Left hindlimb (tissue), 1 donor: ENCODE data around the gene RAB25.
"Not testable (repeated sequence)": the region's sequence is repeated elsewhere in the genome, so short reads cannot be mapped to it uniquely, and the experiment has no call there.

Experiments used
- DNase-seq: peaks from one replicate; pipeline ENCODE4 v3.0.0-alpha.2; 2018

The RAB25 gene

DNA sequence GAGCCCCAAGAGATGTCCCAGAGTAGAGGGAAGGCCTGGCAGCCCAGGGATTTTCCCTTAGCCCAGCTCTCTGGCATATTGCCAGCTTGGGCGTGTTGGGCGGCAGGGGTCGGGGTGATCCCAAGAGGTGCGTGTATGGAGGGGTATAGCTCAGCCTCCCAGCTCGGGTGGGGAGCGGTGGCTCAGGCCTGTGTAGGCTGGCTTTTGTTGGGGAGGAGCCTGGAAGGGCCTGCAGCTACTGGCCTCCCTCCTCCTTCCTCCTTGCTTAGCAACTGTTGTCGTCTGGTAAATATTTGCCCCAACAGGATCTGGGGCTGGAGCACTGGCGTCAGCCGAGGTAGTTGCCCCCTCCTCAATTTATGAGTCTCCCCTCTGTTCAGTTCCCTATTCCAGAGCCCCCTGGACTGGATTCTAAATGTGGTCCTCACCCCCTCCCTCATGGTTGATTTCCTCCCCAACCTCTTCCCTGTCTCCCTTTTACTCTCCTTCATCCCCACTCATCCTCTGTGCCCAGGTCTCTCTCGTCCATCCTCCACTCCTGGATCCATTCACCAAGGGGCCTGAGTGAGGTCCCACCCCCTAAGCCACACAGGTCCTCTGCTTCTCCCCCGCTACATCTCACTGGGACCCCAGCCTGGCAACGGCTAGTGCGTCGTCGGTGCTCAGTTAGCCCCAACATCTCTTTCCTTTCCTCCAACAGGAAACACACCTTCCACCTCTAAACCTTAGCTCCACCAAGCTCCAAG lies 43.3 kb downstream of the RAB25 start:
- peak; percentile 94 for DNase-seq

DNA sequence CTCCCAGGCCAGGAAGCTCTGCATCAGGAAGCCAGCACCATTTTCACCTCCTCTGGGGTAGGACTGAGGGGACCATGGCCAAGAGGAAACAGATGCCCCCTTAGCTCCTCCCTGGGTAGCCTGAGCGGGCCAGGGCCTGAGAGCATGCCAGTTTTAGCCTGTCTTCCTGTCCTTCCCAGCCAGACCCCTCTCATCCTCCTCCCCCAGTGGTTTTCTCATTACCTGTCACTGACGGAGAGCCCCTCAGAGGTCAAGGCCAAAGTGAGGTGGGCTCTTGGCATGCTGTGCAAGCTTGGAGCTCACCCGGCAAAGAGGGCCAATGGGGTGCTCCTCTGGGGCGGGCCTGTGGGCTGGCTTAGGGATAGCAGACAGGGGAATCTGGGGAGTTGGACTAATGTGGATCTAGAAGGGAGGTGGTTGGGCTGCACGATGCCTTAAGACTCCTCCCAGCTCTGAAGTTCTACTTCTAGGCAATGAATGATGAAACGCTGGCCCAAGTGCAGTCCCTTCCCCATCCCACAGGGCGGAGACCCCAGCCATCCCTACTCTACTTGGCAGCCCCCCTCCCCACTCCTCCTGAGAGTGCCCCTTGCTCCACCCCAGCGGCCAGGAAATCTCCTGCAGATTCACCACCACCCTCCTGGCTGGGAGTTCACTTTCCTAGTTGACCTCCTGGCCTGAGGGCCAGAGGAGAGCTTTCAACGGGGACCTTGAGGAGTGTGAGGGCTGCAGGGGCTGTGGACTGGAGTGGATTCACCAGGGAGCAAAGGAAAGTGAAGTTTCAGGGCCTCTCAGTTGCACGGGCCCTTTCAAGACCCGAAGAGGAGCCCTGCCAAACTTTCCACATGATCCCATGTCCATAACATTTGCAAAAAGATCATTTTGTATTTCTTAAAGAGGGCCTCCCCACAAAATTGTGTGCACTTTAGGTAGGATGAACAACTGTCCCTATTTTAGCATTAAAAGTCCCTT lies 44.2 kb downstream of the RAB25 start:
- peak; percentile 80 for DNase-seq

DNA sequence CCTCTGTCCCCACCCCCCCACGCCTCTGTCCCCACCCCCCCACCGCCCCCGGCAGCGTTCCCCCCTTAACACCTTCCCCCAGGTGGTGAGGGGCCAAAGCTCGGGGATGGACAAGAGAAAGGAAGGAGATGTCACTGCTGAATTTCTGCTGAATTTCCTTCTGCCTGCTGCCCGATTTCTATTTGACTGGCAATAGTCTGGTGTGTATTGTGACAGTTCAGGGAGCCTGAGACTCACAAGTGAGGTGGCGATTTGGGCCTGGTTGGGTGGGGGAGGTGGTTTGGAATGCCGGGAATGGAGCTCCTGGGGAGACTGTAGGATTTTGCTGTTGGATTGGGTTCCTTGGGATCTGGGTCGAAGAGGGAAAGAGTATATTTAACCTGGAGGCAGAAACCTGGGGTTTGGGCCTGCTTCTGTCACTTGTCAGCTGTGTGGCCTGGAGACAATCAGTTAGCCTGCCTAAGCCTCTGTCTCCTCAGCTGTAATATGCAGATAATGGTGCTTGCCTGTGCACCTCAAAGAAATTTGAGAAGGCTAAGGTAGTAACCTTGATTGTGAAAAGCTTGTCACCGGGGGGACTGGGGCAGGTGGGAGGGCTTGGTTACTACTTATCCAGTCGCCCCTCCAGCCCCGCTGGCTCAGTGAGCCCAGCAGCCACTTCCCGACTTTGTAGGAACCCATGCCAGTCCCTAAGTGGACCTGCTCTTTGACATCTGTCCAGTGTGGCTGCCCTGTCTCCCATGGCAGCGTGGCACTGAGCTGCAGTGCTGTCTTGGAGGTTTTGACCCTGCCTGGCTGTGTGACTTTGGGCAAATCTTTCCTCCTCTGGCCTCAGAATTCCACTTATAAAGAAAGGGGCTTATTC lies 45.9 kb downstream of the RAB25 start:
- no peak for DNase-seq

DNA sequence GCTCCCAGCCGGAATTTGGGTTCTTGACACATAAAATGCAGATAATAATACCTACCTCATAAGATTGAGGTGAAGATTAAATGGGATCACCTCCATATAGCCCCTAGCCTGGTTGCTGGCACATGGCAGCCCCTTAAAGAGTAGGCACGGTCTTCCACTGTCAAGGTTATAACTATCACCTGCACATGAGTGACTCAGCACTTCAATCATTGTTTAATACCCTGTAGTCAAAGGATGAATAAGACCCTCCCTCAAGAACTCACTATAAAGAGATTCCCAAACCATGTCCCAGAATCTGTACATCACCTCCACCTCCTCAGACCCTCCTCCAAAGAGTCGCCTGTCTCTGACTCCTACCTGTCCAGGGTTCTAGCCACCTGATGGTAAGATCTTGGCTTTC lies 47.1 kb downstream of the RAB25 start:
- no peak for DNase-seq

DNA sequence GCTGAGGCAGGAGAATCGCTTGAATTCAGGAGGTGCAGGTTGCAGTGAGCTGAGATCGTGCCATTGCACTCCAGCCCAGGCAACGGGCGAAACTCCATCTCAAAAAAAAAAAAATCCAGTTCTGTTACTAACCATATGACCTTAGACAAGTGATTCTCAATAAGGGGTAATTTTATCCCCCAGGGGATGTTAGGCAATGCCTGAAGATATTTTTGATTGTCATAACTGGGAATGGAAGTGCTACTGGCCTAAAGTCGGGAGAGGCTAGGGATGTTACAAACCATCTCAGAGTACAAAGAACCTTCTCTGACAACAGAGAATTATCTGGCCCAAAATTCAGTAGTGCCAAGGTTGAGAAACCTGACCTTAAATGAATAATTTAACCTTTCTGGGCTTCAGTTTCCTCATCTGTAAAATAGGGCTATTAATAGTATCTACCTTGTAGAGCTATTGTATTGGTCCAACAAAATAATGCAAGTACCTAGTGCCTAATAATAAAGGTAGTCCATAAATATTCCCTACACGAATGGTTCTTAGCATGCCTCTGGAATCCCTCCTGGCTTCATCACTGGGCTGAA lies 47.8 kb downstream of the RAB25 start:
- DNase-seq, result no peak

DNA sequence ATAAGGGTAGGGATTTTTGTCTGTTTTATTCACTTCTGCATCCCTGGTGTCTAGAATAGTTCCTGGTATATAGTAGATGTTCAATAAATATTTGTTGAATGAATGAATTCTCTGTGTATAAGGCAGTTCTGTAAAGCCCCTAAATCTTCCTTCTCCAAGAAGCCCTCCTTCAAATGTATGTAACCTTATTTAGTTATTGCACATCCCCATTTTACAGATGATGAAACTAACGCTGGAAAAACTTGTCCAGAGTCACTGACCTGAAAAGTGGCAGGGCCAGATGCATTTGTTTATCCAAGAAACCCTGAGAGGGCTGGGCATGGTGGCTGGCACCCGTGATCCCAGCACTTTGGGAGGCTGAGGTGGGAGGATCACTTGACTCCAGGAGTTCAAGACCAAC lies 49.3 kb downstream of the RAB25 start:
- DNase-seq, result no peak

DNA sequence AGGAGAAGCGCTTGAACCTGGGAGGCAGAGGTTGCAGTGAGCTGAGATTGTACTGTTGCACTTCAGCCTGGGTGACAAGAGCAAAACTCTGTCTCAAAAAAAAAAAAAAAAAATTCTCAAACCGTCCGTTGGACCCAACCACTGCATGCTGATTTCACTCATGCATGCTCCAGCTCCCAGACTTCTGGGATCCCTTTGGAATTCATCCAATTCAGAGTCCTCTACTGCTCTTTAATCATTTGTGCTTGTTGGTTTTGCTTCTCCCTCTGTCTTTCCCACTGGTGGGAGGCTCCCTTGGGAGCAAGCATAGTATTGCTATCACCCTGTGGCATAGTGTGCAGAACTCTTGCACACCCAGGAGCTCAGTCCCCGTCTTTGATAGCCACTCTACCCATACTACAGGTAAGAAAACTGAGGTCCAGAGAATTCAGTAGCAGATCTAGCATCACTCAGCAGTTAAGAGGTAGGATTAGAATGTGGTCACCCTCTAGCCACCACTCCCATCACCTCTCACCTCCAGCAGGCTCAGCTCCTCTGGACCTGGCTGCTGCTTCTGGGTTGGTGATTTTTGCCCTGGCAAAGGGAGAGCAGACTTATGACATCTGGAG lies 50.5 kb downstream of the RAB25 start:
- DNase-seq, result no peak

DNA sequence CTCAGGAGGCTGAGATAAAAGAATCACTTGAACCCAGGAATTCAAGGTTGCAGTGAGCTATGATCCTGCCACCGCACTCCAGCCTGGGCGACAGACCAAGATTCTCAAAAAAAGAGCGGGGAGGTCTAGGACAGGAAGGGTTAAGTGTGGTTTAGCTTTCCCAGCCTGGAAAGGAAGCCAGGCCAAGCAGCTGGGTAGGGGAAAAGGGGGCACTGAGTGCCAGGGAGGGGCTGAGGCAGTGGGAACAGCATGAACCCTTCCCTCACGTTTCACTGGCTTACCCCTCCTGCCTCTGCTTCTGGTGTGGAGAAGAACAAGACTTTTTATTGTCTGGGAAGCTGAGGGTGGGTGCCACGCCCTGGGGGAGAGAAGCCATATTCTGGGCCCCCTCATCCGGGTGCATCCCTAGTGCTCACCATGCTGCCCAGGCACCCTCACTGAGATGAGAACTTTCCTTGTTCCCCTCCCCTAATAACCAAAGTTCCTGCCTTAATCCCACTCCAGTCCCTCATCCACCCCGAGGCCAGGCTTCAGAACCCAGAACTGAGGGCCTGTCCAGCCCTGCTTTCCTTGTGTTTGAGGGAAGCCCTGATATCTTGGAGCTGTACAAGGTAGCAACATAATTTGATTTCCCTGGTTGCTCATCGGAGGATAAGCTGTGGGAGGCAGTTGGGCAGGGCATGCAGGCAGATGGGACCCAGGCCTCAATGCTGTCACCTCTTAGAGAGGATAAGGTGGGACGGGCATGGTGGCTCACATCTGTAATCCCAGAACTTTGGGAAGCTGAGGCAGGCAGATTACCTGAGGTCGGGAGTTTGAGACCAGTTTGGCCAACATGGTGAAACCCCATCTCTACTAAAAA lies 51.5 kb downstream of the RAB25 start:
- DNase-seq, result peak; percentile 73

DNA sequence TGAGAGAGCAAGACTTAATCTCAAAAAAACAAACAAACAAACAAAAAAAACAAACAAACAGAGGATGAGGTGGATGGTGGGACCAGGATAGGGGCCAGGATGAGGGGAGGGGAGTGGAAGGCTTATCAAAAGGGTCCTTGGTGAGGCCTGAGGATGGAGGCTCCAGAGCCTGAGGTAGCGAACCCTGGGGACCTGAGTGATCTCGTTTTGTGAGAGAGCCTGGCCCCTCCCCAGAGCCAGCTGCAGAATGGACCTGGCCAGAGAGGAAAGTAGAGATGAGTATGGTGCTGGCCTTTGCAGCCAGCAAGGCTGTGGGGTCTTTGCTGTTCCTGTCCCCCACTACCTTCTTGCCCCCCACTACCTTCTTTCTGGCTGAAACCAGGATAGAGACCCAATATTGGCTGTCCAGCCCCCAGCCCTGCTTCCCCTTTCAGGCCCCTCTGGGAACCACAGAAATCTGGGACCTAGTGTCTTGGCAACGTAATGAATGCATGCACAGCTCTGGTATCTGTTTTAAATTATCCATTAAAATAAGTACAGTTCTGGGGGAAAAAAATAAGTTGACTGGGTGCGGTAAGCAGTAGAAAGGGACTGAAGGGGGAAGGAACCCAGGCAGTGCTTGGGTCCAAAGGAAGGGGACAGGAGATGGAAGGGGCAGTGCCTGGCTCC lies 52.5 kb downstream of the RAB25 start:
- peak; percentile 62 for DNase-seq

DNA sequence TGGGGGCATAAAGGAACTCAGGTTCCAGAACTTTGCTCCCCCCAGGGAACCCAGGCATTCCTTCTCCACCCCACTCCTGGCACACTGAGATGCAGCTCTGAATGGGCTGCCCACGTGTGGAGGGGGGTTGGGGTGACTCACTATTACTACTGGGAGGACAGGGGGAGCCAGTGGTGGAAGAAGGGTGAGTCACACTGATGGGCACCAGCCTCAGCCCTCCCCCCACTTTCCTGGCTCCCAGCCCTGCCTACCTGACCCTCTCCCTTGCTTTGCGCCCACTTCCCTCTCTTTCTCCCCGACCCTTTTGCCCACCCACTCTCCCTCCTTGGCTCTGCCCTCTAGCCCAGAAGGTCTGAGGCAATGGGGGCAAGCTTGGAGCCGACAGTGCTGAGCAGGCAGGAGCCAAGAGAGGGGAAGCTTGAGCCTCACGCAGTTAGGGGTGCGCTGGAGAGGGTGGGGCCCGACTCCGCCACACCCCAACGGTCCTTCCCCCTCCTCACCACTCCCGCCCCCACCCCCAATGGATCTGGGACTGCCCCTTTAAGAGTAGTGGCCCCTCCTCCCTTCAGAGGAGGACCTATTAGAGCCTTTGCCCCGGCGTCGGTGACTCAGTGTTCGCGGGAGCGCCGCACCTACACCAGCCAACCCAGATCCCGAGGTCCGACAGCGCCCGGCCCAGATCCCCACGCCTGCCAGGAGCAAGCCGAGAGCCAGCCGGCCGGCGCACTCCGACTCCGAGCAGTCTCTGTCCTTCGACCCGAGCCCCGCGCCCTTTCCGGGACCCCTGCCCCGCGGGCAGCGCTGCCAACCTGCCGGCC lies 53.4 kb downstream of the RAB25 start, which contains the start of gene LMNA:
TSS of gene LMNA (plus strand) at position 611 of the 818 bp plus-strand sequence. CDS start 208 bp downstream, outside the sequence.
- peak; percentile 95 for DNase-seq

DNA sequence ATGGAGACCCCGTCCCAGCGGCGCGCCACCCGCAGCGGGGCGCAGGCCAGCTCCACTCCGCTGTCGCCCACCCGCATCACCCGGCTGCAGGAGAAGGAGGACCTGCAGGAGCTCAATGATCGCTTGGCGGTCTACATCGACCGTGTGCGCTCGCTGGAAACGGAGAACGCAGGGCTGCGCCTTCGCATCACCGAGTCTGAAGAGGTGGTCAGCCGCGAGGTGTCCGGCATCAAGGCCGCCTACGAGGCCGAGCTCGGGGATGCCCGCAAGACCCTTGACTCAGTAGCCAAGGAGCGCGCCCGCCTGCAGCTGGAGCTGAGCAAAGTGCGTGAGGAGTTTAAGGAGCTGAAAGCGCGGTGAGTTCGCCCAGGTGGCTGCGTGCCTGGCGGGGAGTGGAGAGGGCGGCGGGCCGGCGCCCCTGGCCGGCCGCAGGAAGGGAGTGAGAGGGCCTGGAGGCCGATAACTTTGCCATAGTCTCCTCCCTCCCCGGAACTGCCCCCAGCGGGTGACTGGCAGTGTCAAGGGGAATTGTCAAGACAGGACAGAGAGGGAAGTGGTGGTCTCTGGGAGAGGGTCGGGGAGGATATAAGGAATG lies 54.1 kb downstream of the RAB25 start:
- DNase-seq, result no peak

DNA sequence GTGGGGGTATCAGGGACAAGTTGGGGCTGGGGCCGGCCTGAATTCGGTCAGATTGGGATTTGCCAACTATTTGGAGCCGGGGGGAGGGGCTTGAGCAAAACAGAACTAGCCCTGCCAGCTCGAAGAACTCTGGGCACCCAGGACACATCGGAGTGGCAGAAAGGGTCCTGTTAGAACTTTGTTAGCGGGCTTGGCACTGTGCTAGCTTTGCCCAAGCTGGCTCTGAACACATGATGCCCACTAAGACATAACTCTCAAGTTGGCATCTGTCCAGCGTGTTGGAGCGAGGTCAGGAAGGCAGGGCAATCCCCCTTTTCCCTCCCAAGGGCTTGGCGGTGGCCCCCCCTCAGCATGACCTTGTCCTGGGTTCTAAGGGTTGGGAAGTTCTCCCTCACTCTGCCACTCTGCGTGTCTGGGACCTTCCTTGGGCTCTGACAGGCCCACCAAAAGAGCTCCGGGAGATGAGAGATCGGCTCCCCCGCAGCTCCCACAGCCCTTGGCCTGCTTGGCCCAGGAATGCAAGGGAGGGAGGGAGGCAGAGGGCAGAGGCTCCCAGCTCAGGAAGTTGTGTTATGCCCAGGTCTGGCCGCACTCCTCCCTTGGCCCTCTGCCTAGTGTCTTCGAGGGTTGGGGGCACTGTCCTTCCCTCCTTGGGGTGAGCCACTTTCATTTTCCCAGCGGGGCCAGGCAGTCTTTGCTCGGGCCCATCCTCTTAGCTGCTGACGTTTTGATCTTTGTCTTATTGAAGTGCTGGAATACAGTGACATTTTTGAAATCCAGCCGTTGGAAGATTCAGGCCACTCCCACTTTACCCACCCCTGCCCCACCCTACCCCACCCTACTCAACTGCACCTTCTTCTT lies 54.8 kb downstream of the RAB25 start:
- DNase-seq, result peak; percentile 83

DNA sequence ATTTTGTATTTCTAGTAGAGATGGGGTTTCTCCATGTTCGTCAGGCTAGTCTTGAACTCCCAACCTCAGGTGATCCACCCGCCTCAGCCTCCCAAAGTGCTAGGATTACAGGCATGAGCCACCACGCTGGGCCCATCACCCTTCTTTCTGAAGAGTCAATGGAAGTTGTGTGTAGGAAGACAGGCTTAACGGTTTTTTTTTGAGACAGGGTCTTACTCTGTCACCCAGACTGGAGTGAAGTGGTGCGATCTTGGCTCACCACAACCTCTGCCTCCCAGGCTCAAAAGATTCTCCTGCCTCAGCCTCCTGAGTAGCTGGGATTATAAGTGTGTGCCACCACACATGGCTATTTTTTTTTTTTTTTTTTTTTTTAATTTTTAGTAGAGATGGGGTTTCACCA lies 55.8 kb downstream of the RAB25 start:
- DNase-seq, result not testable (repeated sequence)

DNA sequence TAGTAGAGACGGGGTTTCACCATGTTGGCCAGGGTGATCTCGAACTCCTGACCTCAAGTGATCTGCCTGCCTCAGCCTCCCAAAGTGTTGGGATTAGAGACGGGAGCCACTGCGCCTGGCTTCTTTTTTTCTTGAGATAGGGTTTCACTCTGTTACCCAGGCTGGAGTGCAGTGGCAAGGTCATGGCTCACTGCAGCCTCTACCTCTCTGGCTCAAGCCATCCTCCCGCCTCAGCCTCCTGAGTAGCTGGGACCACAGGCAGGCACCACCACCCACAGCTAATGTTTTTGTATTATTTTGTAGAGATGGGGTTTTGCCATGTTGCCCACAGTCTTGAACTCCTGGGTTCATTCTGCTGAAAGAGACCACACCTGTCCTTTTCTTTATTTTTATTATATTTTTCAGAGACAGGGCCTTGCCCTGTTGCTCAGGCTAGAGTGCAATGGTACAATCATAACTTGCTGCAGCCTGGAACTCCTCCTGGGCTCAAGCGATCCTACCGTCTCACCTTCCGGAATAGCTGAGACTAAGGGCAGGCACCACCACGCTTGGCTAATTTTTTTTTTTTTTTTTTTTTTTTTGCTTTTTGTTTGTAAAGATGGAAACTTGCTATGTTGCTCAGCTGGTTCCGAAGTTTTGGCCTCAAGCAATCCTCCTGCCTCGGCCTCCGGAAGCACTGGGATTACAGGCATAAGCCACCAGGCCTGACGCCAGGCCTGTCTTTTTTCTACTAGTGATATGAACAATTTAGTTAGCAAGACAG lies 56.6 kb downstream of the RAB25 start:
- no peak for DNase-seq

DNA sequence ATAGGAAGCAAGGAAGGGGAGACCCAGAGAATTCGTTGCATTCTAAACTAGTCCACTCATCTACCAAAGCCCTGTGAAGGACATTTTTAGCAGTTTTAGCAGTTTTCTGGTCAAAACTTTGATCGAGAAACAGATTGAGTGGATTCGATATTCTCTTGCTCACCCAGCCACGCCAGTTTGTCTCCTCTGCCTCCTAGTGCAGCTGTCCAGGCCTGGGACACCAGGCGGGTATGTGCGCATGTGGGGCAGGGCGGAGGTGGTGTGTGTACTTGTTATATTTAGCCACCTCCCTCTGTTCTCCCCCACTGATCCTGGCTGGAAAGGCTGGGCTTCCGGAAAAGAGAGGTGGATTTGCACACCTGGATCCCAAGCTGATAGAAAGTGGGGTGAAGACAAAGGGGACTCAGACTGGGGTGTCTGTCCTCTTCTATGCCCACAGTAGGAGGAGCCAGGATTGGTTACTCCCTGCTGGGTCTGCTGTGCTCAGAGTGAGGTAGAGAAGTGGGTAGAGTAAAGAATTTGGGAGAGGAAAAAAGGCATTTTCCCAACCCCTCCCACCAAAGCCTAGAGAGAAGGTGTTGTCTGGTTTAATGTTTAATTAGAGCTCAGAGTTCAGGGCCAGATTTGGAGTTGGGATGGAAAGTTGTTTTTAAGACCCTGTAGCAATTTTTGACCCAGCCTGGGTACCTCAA lies 57.4 kb downstream of the RAB25 start:
- DNase-seq, result peak; percentile 68

DNA sequence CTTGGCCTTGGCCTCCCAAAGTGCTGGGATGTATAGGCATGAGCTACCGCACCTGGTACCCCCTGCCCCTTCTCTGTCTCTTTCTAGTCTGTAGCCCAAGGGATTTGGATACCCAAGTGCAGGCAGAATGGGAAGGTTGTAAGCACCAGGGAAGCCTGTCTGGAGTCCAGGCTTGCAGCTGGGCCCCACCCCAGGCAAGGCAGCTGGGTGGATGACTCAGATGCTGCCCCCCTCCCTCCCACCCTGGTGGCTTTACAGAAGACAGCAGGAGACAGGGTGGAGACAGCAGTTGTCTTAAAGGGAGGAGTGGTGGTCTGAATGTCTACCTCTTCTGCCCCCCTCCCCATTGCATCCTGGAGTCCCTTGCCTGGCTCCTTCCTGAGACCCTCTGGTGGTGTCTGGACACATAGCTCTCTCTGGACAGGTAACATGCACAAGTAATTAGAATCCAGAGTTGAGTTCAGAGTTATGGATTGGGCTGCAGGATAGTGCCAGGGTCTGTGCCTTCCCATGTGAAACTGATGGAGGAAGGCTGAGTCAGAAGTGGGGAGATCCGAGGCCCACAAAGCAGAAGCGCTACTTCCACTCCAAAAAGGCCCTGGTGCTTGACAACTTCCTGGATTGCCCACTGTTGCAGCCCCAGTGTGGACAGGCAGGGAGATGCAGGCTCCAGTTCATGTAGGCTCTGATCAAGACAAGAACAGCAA lies 58.7 kb downstream of the RAB25 start:
- peak; percentile 80 for DNase-seq
